ENCODE results near the gene C2CD4D. TPM values are rescaled to one million over a fixed set of nuclear protein-coding genes. Genes with fewer than 3 reads are reported as not detected.
"Not testable (repeated sequence)": the region's sequence is repeated elsewhere in the genome, so short reads cannot be mapped to it uniquely, and the experiment has no call there.

C2CD4D gene
- total RNA-seq, 1 donor from 2014 or later: 0.07 TPM

- no peak for DNase-seq (ENCODE audit: low read depth, low spot score)
Measured at GRCh38 chr1:151858886-151859665, 19.5 kb upstream of the C2CD4D start.

DNA sequence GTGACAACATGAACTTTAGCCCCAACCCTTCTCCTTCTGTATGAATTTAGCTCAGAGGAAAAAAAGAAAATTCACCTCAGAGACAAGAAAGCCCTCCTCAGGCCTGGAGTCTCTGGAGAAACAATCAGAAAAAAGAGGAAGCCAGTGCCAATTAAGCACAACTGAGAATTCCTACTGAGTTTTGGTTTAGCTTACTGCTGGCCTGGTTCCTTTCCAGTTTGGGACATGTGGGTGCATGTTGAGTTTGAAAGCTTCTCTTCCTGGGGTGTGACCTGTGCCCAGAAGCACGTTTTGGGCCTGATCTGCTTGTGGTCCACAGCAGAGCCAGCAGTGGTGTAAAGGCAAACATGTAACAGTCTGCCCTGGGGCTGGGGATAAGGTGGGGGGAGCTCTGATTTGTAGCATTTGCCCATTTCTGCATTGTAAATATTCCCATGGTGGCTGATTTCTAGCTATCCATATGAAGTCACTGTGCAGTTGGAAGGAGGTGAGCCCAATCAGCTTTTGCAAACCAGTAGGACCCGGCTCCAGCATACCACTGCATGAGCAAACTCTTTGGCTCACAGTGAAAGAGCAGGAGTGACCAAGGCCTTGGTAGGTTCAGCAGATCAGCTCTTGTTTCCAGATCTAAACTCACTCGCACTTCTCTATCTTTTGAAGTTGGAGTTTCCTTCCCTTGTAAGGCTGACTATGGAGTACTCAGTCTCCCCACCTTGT, 18.6 kb upstream of the C2CD4D start:
- DNase-seq (ENCODE audit: low read depth, low spot score): no peak

DNA sequence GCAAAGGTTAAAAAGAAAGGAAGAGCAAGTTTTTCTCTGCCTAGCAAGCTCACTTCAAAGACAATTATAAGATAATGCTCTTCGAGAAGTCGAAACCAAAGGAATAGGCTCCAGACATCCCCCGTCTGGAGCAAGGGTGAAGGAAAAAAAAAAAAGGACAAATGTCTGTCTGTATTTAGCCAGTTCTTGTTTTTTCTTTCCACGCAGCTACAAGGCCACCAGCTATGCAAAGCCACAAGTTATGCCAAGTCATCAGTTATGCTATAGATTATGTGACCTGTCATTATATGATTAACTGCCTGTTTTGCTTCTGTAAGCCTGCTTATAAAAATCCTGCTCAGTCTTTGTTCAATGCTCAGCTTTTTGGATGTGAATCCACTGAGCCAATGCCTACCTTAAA, 16.3 kb upstream of the C2CD4D start:
- DNase-seq (ENCODE audit: low read depth, low spot score): no peak

DNA sequence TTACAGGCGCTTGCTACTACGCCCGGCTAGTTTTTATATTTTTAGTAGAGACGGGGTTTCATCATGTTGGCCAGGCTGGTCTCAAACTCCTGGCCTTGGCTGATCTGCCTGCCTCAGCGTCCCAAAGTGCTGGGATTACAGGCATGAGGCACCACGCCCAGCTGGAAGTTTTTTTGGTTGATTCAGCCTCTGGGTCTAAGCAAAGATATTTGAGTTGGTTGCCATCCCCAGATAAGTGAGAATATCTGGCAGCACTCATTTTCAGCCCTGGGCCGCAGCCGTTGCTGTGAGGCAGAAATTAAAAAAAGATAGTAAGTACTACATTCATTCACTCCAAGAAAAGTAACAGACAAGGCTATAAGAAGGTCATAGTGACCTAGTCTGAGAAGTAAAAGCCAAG, 15.9 kb upstream of the C2CD4D start:
- DNase-seq (ENCODE audit: low read depth, low spot score): not testable (repeated sequence)

- DNase-seq (ENCODE audit: low read depth, low spot score): no peak
Measured at GRCh38 chr1:151854658-151855057, 15.0 kb upstream of the C2CD4D start.

DNA sequence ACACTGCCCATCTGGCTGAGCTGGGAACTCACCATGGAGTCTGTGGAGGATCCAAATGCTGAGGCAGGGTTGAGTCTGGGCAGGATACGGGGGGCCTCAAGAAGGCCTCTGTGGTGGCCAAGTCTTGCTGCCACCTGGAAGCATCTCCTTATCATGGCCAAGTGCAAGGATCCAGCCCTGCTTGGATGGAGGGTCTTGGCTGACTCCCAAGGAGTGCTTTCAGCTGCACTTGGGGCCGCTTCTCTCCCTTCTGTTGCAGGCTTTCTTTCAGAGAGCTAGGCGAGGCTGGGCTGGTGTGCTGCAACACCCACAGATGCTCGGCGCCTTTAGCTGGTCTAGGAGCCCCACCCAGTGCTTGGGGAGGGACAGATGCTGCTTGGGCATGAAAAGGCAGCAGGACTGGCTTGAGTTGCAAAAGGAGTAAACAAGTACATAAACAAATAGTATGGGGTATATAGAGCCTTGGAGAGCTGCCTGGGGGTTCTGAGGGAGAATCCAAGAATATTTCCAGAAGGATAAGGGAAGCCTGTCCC, 13.9 kb upstream of the C2CD4D start, which contains the start of gene THEM5:
THEM5 (minus strand) TSS at position 302 of the 533 bp plus-strand sequence; CDS start at position 155, 147 bp downstream.
- no peak for DNase-seq (ENCODE audit: low read depth, low spot score)

DNA sequence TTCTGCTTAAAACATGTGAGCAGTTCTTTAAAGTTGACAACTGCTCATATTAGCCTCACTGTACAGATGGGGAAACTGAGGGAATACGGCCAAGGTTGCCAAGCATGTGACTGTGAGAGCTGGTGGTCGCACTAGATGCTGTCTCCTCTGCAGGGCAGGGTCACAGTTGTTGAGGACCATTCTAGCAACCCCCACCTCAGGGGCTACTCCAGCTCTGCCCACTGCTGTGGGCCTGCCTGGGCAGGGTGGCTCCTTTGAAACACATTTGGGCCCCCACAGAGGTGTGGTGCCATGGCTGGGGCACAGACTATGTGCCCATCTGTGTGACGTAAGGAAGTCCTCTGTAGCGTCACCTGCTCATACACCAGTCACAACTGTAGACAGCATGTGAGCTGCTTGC, 13.1 kb upstream of the C2CD4D start:
- no peak for DNase-seq (ENCODE audit: low read depth, low spot score)

- no peak for DNase-seq (ENCODE audit: low read depth, low spot score)
Measured at GRCh38 chr1:151851886-151852285, 12.3 kb upstream of the C2CD4D start.

GRCh38 chr1:151849871-151850270, 10.3 kb upstream of the C2CD4D start:
- DNase-seq (ENCODE audit: low read depth, low spot score): no peak

GRCh38 chr1:151849126-151849525, 9.5 kb upstream of the C2CD4D start:
- no peak for DNase-seq (ENCODE audit: low read depth, low spot score)

DNA sequence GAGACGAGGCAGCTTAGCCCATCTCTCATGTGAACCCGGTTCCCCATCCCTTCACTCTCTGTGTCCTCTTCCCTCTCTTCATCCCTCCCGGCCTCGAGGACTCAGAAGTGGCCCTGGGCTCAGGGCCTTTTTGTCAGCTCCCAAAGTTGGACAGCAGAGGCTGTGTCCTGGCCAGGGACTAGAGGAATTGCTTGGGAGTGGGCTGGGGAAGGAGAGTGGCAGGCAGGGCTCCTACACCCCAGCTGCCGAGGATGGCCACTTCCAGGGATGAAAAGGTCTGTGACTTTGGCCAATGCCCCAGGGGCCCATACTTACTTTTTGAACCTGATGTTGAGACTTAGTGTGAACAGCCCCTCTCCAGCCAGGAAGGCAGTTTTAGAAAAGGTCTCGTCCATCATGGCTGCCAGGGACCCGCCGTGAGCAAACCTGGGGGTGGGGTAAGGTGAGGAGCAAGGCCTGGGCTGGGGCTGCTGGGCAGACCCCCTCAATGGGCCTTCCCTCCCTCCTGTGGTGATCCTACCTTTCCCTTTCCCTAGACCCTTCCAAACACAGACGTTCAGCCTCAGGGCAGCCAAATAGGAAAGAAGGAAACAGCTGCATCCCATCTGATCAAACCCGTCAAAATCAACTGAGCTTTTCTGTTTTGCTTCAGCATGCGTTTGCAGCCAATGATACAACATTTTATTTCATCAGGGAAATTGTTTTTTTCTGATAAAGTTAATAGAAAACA, 8.4 kb upstream of the C2CD4D start:
- peak; percentile 76 for DNase-seq (ENCODE audit: low read depth, low spot score)

DNA sequence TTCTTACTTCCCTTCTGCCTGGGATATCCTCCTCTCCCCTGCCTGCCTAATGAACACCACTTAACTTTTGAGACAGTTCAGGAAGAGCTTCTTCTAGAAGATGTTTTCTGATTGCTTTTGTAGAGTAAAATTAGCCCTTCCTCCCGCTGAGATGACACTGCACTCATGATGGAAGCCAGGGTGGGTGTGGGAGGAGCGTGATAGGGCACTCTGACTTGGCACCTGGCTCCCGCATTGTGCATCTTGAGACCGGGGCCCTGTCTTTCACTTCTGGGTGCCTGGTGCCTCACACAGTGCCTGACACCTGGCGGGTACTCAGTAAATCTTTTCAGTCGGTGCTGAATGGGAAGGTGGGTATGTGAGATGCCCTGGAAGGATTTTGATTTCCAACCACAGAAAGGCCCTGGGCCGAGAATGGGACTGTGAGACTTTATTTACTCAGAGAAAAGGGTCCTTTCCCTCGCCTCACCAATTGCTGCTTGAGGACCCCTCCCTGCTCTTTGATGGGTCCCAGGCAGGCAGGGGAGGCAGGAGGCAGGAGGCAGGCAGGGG, 7.1 kb upstream of the C2CD4D start:
- no peak for DNase-seq (ENCODE audit: low read depth, low spot score)

GRCh38 chr1:151846062-151846568, 6.5 kb upstream of the C2CD4D start:
- DNase-seq (ENCODE audit: low read depth, low spot score): no peak

DNA sequence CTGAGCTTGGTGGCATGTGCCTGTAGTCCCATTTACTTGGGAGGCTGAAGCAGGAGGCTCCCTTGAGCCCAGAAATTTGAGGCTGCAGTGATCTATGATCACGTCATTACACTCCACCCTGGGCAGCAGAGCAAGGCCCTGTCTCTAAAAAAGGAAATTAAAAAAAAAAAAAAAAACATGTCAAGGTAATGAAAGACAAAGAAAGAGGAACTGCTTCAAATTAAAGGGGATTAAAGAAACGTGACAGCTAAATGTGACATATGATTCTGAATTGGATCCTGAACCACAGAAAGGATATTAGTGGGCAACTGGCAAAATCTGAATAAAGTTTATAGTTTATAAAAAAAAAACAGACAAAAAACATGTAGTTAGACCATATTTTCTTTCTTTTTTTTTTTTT, 3.8 kb upstream of the C2CD4D start:
- DNase-seq (ENCODE audit: low read depth, low spot score): no peak

DNA sequence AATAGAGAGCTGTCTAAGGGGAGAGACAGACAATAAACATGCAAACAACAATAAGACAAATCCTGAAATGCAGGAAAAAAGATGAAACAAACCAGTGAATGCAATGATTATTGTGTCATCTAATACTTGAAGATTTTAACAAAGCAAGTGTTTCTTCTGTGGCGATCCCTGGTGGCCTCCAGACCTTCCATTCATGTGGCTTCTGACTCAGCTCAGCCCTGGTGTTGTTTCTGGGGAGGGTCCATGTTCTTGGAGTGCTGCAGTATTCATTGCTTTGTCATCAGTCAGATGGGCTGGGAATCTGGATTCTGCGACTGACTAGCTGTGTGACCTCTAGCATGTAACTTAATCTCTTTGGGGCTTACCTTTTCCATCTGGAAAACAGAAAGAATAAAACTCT, 1.5 kb upstream of the C2CD4D start:
- no peak for DNase-seq (ENCODE audit: low read depth, low spot score)

DNA sequence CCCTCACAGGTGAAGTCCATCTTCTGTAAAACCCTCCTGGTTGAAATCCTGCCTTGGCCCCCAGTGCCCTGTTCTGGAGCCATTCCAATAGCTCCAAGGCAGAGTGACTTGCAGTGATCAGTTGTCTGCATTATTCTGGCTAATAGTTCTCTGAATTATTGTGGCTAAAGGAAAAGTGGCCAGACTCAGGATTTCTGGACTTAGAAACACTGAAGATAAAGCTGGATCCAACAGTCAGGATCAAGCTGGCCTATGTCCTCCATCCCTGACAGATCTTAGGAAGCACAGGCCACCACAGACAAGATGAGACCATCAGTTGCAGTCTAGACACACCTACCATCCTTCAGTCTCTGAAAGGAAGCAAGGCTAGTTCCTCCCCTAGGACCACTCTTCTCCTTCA, 801 bp upstream of the C2CD4D start:
- DNase-seq (ENCODE audit: low read depth, low spot score): no peak

DNA sequence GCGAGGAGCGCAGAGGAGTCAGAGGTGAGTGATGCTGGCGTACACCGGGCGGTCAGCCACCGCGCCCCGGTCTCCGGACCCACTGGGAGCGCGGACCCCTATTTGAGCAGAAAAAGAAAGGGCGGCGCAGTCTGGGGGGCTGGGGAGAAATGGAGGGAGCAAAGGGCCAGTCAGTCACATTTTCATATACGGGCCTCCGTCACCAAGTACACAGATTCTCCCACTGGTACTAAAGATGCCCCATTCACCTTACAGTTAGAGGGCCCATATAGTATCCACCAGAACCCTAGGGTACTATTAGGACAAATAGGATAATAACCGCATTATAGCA, 573 bp downstream of the C2CD4D start:
- DNase-seq (ENCODE audit: low read depth, low spot score): no peak

- no peak for DNase-seq (ENCODE audit: low read depth, low spot score)
Measured at GRCh38 chr1:151838222-151839081, 1.2 kb downstream of the C2CD4D start.

DNA sequence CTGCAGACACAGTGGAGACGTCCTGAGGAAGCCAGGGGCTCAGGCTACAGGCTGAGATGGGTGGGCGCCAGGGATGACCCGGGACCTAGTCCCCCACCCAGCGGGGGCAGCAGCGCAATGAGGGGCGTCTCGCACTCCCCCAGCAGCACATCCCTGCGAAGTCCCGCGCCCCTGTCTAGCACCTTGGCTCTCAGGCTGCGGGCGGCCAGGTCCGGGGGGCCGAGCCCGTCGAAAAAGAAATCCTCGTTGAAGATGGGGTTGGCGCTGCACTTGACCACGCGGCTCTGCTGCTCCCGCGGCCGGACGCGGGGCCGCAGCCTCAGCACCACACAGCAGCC, 1.8 kb downstream of the C2CD4D start:
- DNase-seq (ENCODE audit: low read depth, low spot score): no peak

DNA sequence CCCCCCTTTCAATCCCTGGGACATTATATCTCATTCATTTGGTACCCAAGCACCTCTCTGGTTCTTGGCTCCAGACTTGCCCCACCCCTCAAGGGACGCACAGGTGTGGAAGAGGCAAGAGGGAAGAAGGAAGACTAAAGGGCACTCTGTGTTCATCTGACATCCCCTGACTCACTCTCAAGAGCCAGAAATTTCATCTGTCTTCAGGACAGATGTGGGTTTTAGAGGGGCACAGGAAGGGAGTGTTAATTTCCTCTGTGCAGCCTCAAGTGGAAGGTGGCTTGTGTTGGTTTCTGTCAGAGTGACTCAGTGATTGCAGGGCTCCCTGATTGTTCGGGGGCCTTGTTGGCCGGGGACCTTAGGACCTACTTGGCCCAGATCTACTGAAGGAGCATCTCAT, 2.4 kb downstream of the C2CD4D start:
- no peak for DNase-seq (ENCODE audit: low read depth, low spot score)

GRCh38 chr1:151835596-151835995, 4.0 kb downstream of the C2CD4D start:
- DNase-seq (ENCODE audit: low read depth, low spot score): no peak
